ENCODE results near the gene TRPM2. TPM values are rescaled to one million over a fixed set of nuclear protein-coding genes. Genes with fewer than 3 reads are reported as not detected.

The TRPM2 gene
- total RNA-seq, 1 donor from 2014 or later = 0.52 TPM

DNA sequence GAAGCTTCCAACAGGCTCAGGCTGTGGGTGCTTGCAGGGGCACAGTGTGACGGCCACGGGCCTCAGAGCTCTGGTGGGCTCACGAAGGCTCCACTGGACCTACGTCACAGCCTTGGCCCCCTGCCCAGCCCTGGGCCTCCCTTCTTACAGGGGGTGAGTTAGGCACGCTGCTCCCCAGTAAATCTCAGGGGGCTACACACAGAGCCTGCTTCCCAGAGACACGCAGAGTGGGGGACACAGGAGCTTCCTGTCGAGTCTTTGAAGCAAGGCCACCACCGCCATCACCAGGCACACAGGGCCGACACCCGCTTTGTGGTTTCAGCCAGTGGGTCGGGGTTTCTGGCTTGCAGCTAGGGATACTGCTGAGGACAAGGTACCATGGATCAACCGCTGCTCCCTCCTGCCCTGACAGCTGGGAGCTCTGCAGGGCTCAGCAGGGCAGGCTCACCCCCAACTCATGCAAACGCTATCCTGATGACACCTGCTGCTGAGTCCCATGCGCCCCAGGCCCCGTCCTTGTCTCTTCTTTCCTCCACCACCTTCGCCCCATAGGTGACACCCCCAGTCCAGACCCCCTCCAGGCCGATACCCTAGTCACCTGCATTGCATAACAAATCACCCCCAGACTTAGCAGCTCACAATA lies 8.8 kb upstream of the TRPM2 start:
- DNase-seq (ENCODE audit: low read depth) = no peak
- H3K4me3 ChIP-seq (ENCODE audit: low read depth, low read length) = no peak overlapping the region
- TF ChIP-seq, protein P1, sequence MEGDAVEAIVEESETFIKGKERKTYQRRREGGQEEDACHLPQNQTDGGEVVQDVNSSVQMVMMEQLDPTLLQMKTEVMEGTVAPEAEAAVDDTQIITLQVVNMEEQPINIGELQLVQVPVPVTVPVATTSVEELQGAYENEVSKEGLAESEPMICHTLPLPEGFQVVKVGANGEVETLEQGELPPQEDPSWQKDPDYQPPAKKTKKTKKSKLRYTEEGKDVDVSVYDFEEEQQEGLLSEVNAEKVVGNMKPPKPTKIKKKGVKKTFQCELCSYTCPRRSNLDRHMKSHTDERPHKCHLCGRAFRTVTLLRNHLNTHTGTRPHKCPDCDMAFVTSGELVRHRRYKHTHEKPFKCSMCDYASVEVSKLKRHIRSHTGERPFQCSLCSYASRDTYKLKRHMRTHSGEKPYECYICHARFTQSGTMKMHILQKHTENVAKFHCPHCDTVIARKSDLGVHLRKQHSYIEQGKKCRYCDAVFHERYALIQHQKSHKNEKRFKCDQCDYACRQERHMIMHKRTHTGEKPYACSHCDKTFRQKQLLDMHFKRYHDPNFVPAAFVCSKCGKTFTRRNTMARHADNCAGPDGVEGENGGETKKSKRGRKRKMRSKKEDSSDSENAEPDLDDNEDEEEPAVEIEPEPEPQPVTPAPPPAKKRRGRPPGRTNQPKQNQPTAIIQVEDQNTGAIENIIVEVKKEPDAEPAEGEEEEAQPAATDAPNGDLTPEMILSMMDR (conservative IDR thresholded peaks at IDR 0.05; ENCODE audit: low read depth, low read length) = no peak

DNA sequence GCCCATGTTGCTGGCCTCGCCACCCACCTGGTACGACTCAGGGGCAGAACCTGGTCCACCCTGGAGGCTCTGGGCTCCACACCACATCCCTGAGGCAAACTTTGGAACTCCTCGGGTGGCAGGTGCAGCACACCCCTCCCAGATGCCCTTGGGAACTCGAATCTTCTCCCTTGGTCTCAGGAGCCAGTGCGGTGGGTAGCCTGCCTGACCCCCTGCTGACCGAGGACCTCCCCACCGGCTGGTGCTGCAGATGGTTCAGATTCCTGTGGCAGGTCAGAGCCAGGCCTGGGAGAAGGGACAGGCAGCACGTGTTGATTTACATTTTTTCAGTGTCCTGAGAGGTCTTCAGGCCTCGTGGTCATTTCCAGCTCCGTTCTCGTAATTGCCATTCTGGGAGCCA lies 7.9 kb upstream of the TRPM2 start:
- no peak overlapping the region for H3K4me3 ChIP-seq (ENCODE audit: low read depth, low read length)
- TF ChIP-seq, protein P1 (conservative IDR thresholded peaks at IDR 0.05; ENCODE audit: low read depth, low read length) = no peak
- DNase-seq (ENCODE audit: low read depth) = no peak

GRCh38 chr21:44347911-44348451 lies 5.4 kb upstream of the TRPM2 start:
- no peak overlapping the region for H3K4me3 ChIP-seq (ENCODE audit: low read depth, low read length)
- DNase-seq (ENCODE audit: low read depth) = no peak
- TF ChIP-seq, protein P1 (conservative IDR thresholded peaks at IDR 0.05; ENCODE audit: low read depth, low read length) = no peak

DNA sequence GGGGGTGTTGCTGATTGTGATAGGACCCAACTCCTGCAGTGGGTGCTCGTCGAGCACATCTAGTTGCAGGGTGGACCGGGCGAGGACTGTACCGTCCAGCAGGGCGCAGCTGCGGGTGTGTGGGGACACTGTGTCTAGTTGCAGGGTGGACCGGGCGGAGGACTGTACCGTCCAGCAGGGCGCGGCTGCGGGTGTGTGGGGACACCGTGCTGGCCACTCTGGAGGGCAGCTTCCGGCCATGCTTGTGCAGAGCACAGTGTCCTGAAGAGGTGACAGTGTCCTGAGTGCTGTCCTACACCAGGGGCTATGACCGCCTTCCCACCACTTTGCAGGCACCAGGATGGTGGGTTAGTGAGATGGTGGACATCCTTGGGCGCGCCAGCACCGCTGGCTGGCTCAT lies 4.6 kb upstream of the TRPM2 start:
- TF ChIP-seq, protein P1 (conservative IDR thresholded peaks at IDR 0.05; ENCODE audit: low read depth, low read length) = no peak
- H3K4me3 ChIP-seq (ENCODE audit: low read depth, low read length) = no peak overlapping the region
- no peak for DNase-seq (ENCODE audit: low read depth)

DNA sequence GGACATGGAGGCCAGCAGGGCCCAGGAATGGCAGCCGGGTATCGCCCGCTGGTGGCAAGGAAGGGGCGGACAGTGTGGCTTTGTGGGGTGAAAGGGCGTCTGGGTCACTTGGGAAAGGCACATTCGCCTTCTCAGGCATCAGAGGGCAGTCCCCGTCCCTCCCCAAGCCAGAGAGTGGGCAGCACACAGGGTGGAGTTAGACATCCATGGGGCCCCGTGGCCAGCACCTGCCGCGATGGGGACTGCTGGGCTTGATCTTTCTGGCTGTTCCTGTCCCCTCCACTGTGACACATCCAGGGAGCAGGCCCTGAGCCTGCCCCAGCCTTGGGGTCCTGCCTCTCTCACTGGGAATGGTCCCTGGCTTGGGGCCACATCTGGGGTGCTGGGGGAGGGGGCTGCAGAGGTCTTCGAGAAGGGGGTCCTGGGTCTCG lies 4.0 kb upstream of the TRPM2 start:
- no peak for DNase-seq (ENCODE audit: low read depth)
- TF ChIP-seq, protein P1 (conservative IDR thresholded peaks at IDR 0.05; ENCODE audit: low read depth, low read length) = no peak
- H3K4me3 ChIP-seq (ENCODE audit: low read depth, low read length) = no peak overlapping the region

GRCh38 chr21:44349847-44350772 lies 3.3 kb upstream of the TRPM2 start:
- TF ChIP-seq, protein P1 (conservative IDR thresholded peaks at IDR 0.05; ENCODE audit: low read depth, low read length) = no peak
- DNase-seq (ENCODE audit: low read depth) = no peak
- no peak overlapping the region for H3K4me3 ChIP-seq (ENCODE audit: low read depth, low read length)

Data from epithelial cell of proximal tubule (primary cell).